Left lung (tissue), 10 donors: ENCODE results near the gene DEFB108B. TPM values are rescaled to one million over a fixed set of nuclear protein-coding genes. Genes with fewer than 3 reads are reported as not detected.
A peak's percentile ranks its signal among the peaks of the same experiment; 100 is the strongest.
"Not testable (repeated sequence)": the region's sequence is repeated elsewhere in the genome, so short reads cannot be mapped to it uniquely, and the experiment has no call there.

Source experiments
- ATAC-seq: fragments of 200-7000 bp; cut with Tn5 transposase; one replicate; pipeline ENCODE4 v1.9.1; 2020; ENCODE audit warnings: moderate library complexity
- DNase-seq, 4 donors: peaks; one replicate each; pipeline ENCODE4 v3.0.0-alpha.2; 2013 to 2020
- H3K27ac ChIP-seq, 2 donors: fragments of 200-600 bp; sonication (generic) in 1 of 2; one replicate each; pipeline versions ENCODE4 v1.5.0 to v1.8.0; 2020 to 2021
- H3K27me3 ChIP-seq, 2 donors: fragments of 200-600 bp; sonication (generic) in 1 of 2; one replicate each; pipeline versions ENCODE4 v1.5.0 to v1.8.0; 2020 to 2021
- H3K36me3 ChIP-seq, 2 donors: fragments of 200-600 bp; sonication (generic) in 1 of 2; one replicate each; pipeline versions ENCODE4 v1.5.0 to v1.8.0; 2020 to 2021
- H3K4me1 ChIP-seq, 2 donors: fragments of 200-600 bp; one replicate each; pipeline ENCODE4 v1.8.0; 2021
- H3K4me3 ChIP-seq, 2 donors: fragments of 200-600 bp; sonication (generic) in 1 of 2; one replicate each; pipeline versions ENCODE4 v1.5.0 to v1.8.0; 2020 to 2021; ENCODE audit warnings: mild to moderate bottlenecking in 1 of 2
- H3K9me3 ChIP-seq, 2 donors: fragments of 200-600 bp; sonication (generic) in 1 of 2; one replicate each; pipeline versions ENCODE4 v1.5.0 to v1.8.0; 2020 to 2021
- CTCF ChIP-seq, 2 donors: fragments of 200-600 bp; sonication (generic) in 1 of 2; IDR thresholded peaks; one replicate each; pipeline versions ENCODE4 v1.5.0 to v1.8.0; 2021; ENCODE audit warnings: antibody characterized with exemption in 2 of 2
- intact Hi-C, 2 donors: fragments of 100-400 bp; cut with DNase I; formaldehyde crosslinking; loops; one replicate each; pipeline versions ENCODE4 v1.11.2 to v1.14.2; 2022
- polyA plus RNA-seq, 6 donors: library from polyadenylated mRNA; unstranded; fragments of 120-200 nt; gene quantifications; one replicate each; pipeline ENCODE4 v1.2.1, GENCODE V29; 2013; ENCODE audit not compliant: insufficient read length in 6 of 6
- total RNA-seq, 2 donors: library from RNA; stranded (reverse); fragmentation: NEBNext Ultra II Directional; extraction: Animal tissue kit (Norgen Biotek cat#: 25700); gene quantifications; one replicate each; pipeline ENCODE4 v1.2.1, GENCODE V29; 2021
- donor health status: DM: no; HTN: yes; CAD: no.
- donor health status: DM: no; HTN: no; CAD: no.

The DEFB108B gene
- total and polyA plus RNA-seq, 8 donors, result not detected

GRCh38 chr11:71863978-71864627, 31.1 kb downstream of the DEFB108B start:
- ATAC-seq, result peak; percentile 94
- intact Hi-C loops, result not testable (repeated sequence)

GRCh38 chr11:71867209-71867608, 34.2 kb downstream of the DEFB108B start:
- intact Hi-C loops, ATAC-seq, H3K36me3 ChIP-seq: not testable (repeated sequence)

More at GRCh38 chr11:71863978-71864627, 31.1 kb downstream of the DEFB108B start:
- TF ChIP-seq CTCF (IDR thresholded peaks at IDR 0.05), result peak; percentile 32 to 44
- H3K27ac ChIP-seq, H3K9me3 ChIP-seq, H3K4me3 ChIP-seq, H3K4me1 ChIP-seq, H3K27me3 ChIP-seq, H3K36me3 ChIP-seq: not testable (repeated sequence)
- peak in 1 of 4 donors; percentile 32 for DNase-seq

GRCh38 chr11:71869931-71870330, 36.9 kb downstream of the DEFB108B start:
- H3K27me3 ChIP-seq, H3K4me3 ChIP-seq, H3K9me3 ChIP-seq, intact Hi-C loops, H3K36me3 ChIP-seq, DNase-seq, H3K27ac ChIP-seq, H3K4me1 ChIP-seq, ATAC-seq: not testable (repeated sequence)

More at GRCh38 chr11:71867209-71867608, 34.2 kb downstream of the DEFB108B start:
- not testable (repeated sequence) for H3K4me1 ChIP-seq, H3K27ac ChIP-seq, H3K27me3 ChIP-seq, H3K9me3 ChIP-seq, H3K4me3 ChIP-seq, DNase-seq

- intact Hi-C loops, H3K36me3 ChIP-seq, H3K4me1 ChIP-seq, H3K4me3 ChIP-seq, H3K27me3 ChIP-seq, H3K9me3 ChIP-seq, H3K27ac ChIP-seq, ATAC-seq, DNase-seq: not testable (repeated sequence)
Measured at GRCh38 chr11:71870661-71871060, 37.7 kb downstream of the DEFB108B start.

GRCh38 chr11:71876262-71876661, 43.3 kb downstream of the DEFB108B start:
- H3K36me3 ChIP-seq, H3K9me3 ChIP-seq, H3K27ac ChIP-seq, ATAC-seq, intact Hi-C loops, H3K4me1 ChIP-seq, H3K4me3 ChIP-seq, DNase-seq, H3K27me3 ChIP-seq: not testable (repeated sequence)

GRCh38 chr11:71878059-71878458, 45.1 kb downstream of the DEFB108B start, which contains the start of gene DEFB131B:
TSS of gene DEFB131B (plus strand) at chr11:71878453. CDS start at chr11:71878453, 0 bp downstream.
- ATAC-seq, intact Hi-C loops, H3K27ac ChIP-seq, DNase-seq, H3K4me1 ChIP-seq, H3K27me3 ChIP-seq, H3K9me3 ChIP-seq, H3K4me3 ChIP-seq, H3K36me3 ChIP-seq: not testable (repeated sequence)

- H3K27ac ChIP-seq, ATAC-seq, H3K27me3 ChIP-seq, DNase-seq, H3K9me3 ChIP-seq, H3K4me1 ChIP-seq, intact Hi-C loops, H3K36me3 ChIP-seq, H3K4me3 ChIP-seq: not testable (repeated sequence)
Measured at GRCh38 chr11:71885806-71886205, 52.8 kb downstream of the DEFB108B start.

Other genes with a start within 250 kb of the DEFB108B start
- not detected for gene DEFB131B, start 45.3 kb downstream of the DEFB108B start, total RNA-seq
- 1 to 10 TPM in 4 of 6 donors, under 1 TPM in 1, not detected in 1; 0.93 to 2.8 (median 2.4) TPM for gene DEFB131B, start 45.3 kb downstream of the DEFB108B start, polyA plus RNA-seq
- 1 to 10 TPM; 5.6 to 7.7 TPM for gene XNDC1N, start 95.4 kb downstream of the DEFB108B start, total RNA-seq
- 1 to 10 TPM; 6.5 to 9.9 (median 8.8) TPM for gene XNDC1N, start 95.4 kb downstream of the DEFB108B start, polyA plus RNA-seq
- 10 to 100 TPM; 30.3 to 31.4 TPM for gene RNF121, start 95.8 kb downstream of the DEFB108B start, total RNA-seq
- 10 to 100 TPM; 31.6 to 40.6 (median 34.5) TPM for gene RNF121, start 95.8 kb downstream of the DEFB108B start, polyA plus RNA-seq
- gene IL18BP, start 165.7 kb downstream of the DEFB108B start, total RNA-seq, result 10 to 100 TPM; 15.2 to 20.1 TPM
- 10 to 100 TPM in 4 of 6 donors, 1 to 10 TPM in 2; 8.9 to 16.6 (median 10.5) TPM for gene IL18BP, start 165.7 kb downstream of the DEFB108B start, polyA plus RNA-seq
- gene NUMA1, start 247.3 kb downstream of the DEFB108B start, total RNA-seq, result 100 to 1,000 TPM; 144 to 174 TPM
- 100 to 1,000 TPM; 319 to 365 (median 349) TPM for gene NUMA1, start 247.3 kb downstream of the DEFB108B start, polyA plus RNA-seq
- 10 to 100 TPM in 1 of 2 donors, 1 to 10 TPM in 1; 6.7 to 13.0 TPM for gene LRRC51, start 247.7 kb downstream of the DEFB108B start, total RNA-seq
- gene LRRC51, start 247.7 kb downstream of the DEFB108B start, polyA plus RNA-seq, result 10 to 100 TPM; 20.0 to 29.7 (median 21.4) TPM